ENCODE results near the gene MCM8. TPM values are rescaled to one million over a fixed set of nuclear protein-coding genes. Genes with fewer than 3 reads are reported as not detected.

MCM8 gene
- total RNA-seq, 2 experiments from 2014 or later, result 42.5 to 45.4 TPM

DNA sequence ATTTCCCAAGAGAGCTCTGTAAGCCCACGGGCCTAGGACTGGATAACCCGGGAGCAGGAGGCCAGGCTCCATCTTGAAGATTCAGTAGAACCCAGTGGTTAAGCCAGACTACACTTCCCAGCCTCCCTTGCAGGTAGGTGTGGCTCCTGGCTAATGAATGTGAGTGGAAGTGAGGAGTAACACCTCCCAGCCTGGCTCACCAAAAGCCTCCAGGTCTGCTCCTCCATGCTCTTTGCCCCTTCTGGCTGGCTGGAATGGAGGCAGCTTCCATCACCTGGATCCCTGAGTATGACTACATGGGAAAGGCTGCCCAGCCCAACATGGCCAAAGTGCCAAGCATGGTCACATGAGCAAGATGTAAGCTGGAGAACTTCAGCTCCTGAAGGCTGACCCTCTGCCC lies 93.7 kb downstream of the MCM8 start:
- ATAC-seq (peak; percentile 36), DNase-seq (no peak)
- H3K27me3 Mint-ChIP-seq, result no peaks in the 10 kb centered on the region
- intact Hi-C loops (cut with DNase I, micrococcal nuclease), result no loop called here
- H3K4me1 Mint-ChIP-seq, result no peaks in the 10 kb centered on the region
- ChIA-PET CTCF (interaction anchor here (1.4 kb wide), 1 partner anchor 515 kb away, joined by 3 read pairs; no protein-coding TSS in a partner anchor), POLR2A (no interaction called here)
- peaks cover 26% of the 10 kb centered on the region for H3K36me3 Mint-ChIP-seq (ENCODE audit: low read depth)
- no peak overlapping the region for H3K27ac Mint-ChIP-seq
- no peaks in the 10 kb centered on the region for H3K9me3 Mint-ChIP-seq (ENCODE audit: low read depth)
- no peak overlapping the region for H3K4me3 Mint-ChIP-seq

DNA sequence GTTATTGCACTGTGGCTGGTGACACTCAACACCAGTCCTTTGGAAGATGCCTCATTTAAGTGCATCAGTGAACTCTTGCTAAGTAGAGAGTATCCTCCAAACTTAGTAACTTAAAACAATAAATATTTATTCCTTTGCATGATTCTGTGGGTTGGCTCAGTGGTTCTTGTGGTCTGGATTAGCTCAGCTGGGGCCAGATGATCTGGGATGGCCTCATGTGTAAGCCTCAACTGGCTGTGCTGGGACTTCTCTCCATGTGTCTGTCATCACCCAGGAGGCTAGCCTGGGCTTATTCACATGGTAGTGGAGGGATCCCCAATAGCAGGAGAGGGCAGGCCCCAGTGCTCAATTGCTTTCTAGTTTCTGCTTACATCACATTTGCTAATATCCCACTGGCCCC lies 95.1 kb downstream of the MCM8 start:
- H3K27me3 Mint-ChIP-seq, result peaks cover 6% of the 10 kb centered on the region
- no peaks in the 10 kb centered on the region for H3K4me1 Mint-ChIP-seq
- DNase-seq (no peak), ATAC-seq (no peak)
- H3K9me3 Mint-ChIP-seq (ENCODE audit: low read depth), result no peaks in the 10 kb centered on the region
- H3K27ac Mint-ChIP-seq, result no peak overlapping the region
- H3K4me3 Mint-ChIP-seq, result no peak overlapping the region
- CTCF ChIA-PET, result no interaction called here
- POLR2A ChIA-PET, result no interaction called here
- intact Hi-C loops (cut with DNase I, micrococcal nuclease), result no loop called here
- H3K36me3 Mint-ChIP-seq (ENCODE audit: low read depth), result peaks cover 14% of the 10 kb centered on the region

DNA sequence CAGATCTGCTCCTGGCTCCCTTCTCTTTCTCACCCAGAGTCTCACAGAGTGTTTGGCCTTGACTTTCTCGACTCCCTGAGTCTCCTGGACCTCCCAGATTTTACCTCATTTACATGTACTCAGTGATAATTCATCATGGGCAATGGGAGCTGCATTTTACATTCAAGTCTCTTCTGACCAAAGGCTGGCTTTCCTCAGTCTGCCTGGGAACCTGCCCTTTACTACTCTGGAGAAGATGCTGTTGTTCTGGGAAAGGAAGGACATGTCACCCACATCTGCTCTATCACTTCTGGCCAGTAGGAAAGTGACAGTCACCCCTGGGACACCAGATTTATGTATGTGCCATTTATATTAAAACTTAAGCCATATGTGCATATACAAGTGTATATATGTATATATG lies 96.0 kb downstream of the MCM8 start:
- ATAC-seq (no peak), DNase-seq (no peak)
- ChIA-PET CTCF (interaction anchor here (1.0 kb wide), 1 partner anchor 18 kb away, joined by 3 read pairs; no protein-coding TSS in a partner anchor), POLR2A (no interaction called here)
- H3K4me1 Mint-ChIP-seq, result no peaks in the 10 kb centered on the region
- H3K27ac Mint-ChIP-seq, result no peak overlapping the region
- H3K9me3 Mint-ChIP-seq (ENCODE audit: low read depth), result no peaks in the 10 kb centered on the region
- intact Hi-C loops (cut with DNase I, micrococcal nuclease), result no loop called here
- H3K27me3 Mint-ChIP-seq, result peaks cover 13% of the 10 kb centered on the region
- no peak overlapping the region for H3K4me3 Mint-ChIP-seq
- H3K36me3 Mint-ChIP-seq (ENCODE audit: low read depth), result peaks cover 10% of the 10 kb centered on the region

DNA sequence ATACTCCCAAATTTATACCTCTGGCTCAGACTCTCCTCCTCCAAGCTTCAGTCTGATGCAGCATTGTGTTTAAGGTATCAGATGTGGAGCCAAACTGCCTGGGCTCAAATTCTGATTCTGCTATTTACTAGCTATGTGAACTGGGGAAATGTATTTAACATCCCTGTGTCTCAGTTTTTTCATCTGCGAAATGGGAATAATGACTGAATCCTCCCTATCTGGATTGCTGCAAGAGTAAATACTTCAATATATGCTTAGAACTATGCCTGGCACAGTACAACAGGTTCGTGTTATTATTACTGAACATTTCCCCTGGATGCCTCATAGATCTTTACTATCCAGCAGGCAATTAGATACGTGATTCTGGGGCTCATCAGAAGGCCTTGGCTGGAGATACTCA lies 97.9 kb downstream of the MCM8 start:
- ChIA-PET POLR2A (no interaction called here), CTCF (interaction anchor here (1.1 kb wide), 1 partner anchor 212 kb away, joined by 4 read pairs; no protein-coding TSS in a partner anchor)
- intact Hi-C loops (cut with DNase I, micrococcal nuclease), result no loop called here
- no peaks in the 10 kb centered on the region for H3K4me1 Mint-ChIP-seq
- peaks cover 23% of the 10 kb centered on the region for H3K27me3 Mint-ChIP-seq
- H3K36me3 Mint-ChIP-seq (ENCODE audit: low read depth), result no peaks in the 10 kb centered on the region
- H3K9me3 Mint-ChIP-seq (ENCODE audit: low read depth), result no peaks in the 10 kb centered on the region
- DNase-seq (no peak), ATAC-seq (no peak)
- no peak overlapping the region for H3K27ac Mint-ChIP-seq
- no peak overlapping the region for H3K4me3 Mint-ChIP-seq

Other genes with a start within 250 kb of the MCM8 start
- 10 to 100 TPM; 10.4 to 10.5 TPM for gene SHLD1, start 200.3 kb upstream of the MCM8 start, total RNA-seq
- under 1 TPM in 1 of 2 experiments, not detected in 1; 0.09 TPM for gene CHGB, start 39.1 kb upstream of the MCM8 start, total RNA-seq
- gene TRMT6, start 119 bp upstream of the MCM8 start, total RNA-seq, result 10 to 100 TPM; 20.9 to 27.3 TPM
- 10 to 100 TPM; 37.4 to 51.7 TPM for gene CRLS1, start 55.5 kb downstream of the MCM8 start, total RNA-seq
- under 1 TPM in 1 of 2 experiments, not detected in 1; 0.09 TPM for gene LRRN4, start 103.4 kb downstream of the MCM8 start, total RNA-seq
- under 1 TPM; 0.27 to 0.30 TPM for gene FERMT1, start 172.4 kb downstream of the MCM8 start, total RNA-seq

Measured in activated CD4-positive, alpha-beta T cell treated with anti-CD3 and anti-CD28 coated beads for 36 hours (primary cell).